SU-DHL-6 (cell line): Measurements from ENCODE around the gene TNMD.

Experiments
- EZH2phosphoT487 ChIP-seq: fragments of 200-600 bp; sonication (generic), shearing (Covaris generic); conservative IDR thresholded peaks from 2 replicates; pipeline ENCODE4 v1.6.1; 2018; ENCODE audit warnings: mild to moderate bottlenecking, antibody characterized with exemption, low read length, moderate library complexity, mixed read lengths
- TF ChIP-seq, protein P1 (sequence below): fragments of 200-600 bp; sonication (generic); IDR thresholded peaks from one replicate; pipeline ENCODE4 v1.5.1; 2017; ENCODE audit warnings: antibody characterized with exemption, mild to moderate bottlenecking, low read length, moderate library complexity; ENCODE audit not compliant: insufficient read depth, poor library complexity, severe bottlenecking

DNA sequence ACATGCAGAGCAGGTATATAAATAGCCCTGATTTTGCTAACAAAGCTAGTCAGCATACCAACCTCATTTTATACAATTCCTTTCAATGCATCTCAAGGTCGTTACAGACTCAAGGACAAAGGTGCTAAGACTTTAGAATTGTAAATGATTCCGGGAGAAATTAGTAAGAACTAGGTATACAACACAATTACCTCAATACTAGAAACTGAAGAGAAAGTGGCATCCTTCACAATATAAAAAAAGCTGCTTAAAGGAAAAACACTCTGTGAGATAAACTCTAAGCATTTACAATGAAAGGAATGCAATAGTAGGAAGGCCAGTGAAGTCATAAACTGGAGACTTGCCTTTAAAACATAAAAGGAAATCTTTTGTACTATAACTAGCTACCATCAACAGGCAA is 11.9 kb downstream of the TNMD start:
- TF ChIP-seq, protein P1, sequence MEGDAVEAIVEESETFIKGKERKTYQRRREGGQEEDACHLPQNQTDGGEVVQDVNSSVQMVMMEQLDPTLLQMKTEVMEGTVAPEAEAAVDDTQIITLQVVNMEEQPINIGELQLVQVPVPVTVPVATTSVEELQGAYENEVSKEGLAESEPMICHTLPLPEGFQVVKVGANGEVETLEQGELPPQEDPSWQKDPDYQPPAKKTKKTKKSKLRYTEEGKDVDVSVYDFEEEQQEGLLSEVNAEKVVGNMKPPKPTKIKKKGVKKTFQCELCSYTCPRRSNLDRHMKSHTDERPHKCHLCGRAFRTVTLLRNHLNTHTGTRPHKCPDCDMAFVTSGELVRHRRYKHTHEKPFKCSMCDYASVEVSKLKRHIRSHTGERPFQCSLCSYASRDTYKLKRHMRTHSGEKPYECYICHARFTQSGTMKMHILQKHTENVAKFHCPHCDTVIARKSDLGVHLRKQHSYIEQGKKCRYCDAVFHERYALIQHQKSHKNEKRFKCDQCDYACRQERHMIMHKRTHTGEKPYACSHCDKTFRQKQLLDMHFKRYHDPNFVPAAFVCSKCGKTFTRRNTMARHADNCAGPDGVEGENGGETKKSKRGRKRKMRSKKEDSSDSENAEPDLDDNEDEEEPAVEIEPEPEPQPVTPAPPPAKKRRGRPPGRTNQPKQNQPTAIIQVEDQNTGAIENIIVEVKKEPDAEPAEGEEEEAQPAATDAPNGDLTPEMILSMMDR: no peak
- no peak for TF ChIP-seq EZH2phosphoT487
